Measurements from ENCODE around the gene PNMA6A.

DNA sequence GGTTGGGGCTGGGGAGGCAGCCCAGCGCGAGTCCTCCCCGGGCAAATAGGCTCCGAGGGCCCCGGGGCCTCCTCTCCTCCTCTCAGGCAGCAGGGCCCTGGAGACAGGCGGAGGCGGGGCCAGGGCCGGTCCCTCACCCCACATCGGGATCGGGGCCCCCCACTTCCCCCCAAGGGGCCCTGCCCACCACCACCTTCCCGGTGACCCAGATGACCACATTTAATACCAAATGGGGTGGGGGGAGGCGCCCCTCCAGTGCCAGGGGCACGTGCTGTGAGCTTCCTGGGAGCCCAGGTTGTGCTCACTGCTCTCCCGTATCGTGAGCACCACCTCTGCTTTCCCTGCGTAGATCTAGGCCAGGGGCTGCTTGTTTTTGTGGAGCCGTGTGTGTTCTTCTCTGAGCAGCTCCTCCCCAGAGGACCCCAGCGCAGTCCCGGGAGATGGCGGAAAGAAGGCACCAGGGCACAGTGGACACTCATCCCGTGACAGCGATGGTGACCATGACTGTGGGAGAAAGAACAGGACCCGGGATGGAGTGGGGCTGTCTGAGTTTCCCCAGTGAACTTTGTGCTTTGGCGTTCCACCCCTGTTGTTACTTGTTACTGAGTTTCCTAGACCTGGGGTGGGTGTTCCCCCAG, 2.1 kb downstream of the PNMA6A start:
- TF ChIP-seq CTCF (IDR thresholded peaks at IDR 0.05; ENCODE audit: poor library complexity): no peak
- TF ChIP-seq EZH2phosphoT487 (IDR thresholded peaks at IDR 0.05; ENCODE audit: low read depth, severe bottlenecking, unreplicated experiment): no peak
- no peak for TF ChIP-seq EZH2 (IDR thresholded peaks at IDR 0.05; ENCODE audit: borderline replicate concordance)
